ENCODE measurements around the gene GCNA. TPM values are rescaled to one million over a fixed set of nuclear protein-coding genes. Genes with fewer than 3 reads are reported as not detected.

GCNA gene, protein sequence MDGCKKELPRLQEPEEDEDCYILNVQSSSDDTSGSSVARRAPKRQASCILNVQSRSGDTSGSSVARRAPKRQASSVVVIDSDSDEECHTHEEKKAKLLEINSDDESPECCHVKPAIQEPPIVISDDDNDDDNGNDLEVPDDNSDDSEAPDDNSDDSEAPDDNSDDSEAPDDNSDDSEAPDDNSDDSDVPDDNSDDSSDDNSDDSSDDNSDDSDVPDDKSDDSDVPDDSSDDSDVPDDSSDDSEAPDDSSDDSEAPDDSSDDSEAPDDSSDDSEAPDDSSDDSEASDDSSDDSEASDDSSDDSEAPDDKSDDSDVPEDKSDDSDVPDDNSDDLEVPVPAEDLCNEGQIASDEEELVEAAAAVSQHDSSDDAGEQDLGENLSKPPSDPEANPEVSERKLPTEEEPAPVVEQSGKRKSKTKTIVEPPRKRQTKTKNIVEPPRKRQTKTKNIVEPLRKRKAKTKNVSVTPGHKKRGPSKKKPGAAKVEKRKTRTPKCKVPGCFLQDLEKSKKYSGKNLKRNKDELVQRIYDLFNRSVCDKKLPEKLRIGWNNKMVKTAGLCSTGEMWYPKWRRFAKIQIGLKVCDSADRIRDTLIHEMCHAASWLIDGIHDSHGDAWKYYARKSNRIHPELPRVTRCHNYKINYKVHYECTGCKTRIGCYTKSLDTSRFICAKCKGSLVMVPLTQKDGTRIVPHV
- 2.1 and 2.2 TPM in 2 replicates for total RNA-seq (2014; rRNA removed)
- 0.44 TPM for polyA plus RNA-seq (2012)

DNA sequence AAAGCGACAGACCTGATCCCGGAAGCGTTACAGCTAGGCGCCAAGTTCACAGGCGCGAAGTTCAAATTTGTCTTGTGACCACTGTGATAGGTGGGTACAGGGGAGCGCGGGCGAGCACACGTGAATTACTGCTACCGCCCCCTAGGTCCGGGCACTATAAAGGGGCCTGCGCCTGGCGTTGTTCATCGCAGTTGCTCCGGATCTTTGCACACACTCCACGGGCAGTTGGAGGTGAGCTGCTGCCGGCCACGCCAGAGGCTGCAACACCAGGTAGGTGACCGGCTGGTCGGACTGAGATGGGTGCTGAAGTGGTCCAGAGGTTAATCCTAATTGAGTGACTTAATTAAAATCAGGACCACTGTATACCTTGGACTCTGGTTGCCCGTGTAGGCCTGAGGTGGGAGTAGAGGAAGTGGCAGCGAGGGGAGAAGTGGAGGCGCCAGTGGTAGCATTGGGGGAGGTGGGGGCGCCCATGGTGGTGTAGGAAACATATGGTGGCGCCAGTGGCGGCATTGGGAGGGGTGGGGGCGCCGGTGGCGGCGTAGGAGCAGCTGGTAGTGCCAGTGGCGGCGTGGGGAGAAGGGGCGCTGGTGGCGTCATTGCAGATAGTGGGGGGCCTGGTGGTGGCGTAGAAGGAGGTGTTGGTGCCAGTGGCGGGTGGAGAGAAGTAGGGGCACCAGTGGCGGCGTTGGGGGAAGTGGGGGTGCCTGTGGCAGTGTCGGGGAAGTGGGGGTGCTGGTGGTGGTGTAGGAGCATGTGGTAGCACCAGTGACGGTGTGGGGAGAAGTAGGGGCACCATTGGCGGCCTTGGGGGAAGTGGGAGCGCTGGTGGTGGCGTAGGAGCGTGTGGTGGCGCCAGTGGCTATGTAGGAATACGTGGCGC is at the start of gene GCNA:
Gene GCNA, plus strand, starts transcription at position 185 of the 883 bp plus-strand sequence. CDS start 2,385 bp downstream, outside the sequence.
- no peak for DNase-seq (ENCODE audit: low read depth)

DNA sequence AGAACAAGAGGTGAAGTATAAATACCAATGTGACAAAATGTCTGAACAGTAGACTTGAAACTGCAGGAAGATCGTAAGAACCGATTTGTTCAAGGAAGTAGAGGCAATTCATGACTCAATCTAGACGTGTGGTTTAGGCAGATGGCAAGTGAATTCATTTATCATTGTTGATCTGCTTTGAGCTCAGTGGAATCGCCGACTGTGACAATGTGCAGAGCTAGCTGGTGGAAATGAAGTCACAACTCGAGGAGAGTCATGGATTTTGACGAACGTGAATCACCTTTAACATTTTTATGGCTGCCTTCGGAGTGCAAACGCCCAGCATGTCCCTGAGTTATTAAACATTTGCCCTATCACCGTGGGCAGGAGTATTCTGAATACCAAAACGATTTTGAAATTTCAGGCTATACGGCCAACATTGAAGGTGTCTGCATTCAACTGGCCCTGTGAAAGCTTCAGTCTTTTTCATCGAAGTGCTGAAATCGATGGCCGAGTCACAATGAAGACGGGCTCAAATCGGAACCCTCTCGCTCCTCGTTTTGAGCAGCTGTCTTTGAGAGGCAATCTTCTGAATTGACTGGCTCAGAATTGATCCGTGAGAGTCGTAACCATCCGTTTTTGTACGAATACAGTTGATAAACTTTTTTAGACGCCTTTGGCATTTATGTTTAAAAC is 46.0 kb upstream of the GCNA start:
- peak; percentile 51 for DNase-seq (ENCODE audit: low read depth)

DNA sequence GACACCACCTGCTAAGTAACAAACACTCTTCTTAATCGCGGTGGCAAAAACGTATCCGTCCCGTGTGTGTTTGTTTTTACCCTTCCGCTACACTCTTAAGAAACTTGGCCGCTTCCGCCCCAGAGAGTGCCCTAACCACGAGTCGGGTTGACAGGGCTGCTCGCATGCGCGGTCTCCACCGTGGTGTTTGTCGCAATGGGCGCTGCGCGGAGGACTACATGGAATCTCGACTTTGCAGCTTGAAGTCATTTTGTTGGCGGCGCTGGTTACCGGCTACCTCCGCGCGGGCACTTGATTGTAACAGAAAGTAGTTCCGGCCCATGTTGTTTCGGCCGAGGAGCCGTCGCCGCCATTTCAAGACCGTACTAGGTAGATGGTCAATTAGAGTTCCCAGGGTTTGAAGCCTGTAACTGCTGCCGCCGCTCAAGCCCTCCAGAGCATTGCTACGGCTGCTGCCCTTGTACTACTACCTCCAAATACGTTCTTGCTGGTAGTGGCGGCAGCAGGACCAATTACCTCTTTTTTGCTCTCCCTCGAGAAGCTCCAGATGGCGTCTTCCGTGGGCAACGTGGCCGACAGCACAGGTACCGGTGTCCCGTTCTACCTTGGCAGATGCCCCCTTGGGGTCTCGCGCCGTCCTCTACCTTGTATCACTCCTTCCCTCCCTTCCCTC is 45.3 kb upstream of the GCNA start, which contains the start of gene OGT:
Gene OGT, plus strand, starts transcription at position 352 of the 673 bp plus-strand sequence. Its CDS starts 196 bp downstream, at position 548.
- DNase-seq (ENCODE audit: low read depth), result peak; percentile 95

DNA sequence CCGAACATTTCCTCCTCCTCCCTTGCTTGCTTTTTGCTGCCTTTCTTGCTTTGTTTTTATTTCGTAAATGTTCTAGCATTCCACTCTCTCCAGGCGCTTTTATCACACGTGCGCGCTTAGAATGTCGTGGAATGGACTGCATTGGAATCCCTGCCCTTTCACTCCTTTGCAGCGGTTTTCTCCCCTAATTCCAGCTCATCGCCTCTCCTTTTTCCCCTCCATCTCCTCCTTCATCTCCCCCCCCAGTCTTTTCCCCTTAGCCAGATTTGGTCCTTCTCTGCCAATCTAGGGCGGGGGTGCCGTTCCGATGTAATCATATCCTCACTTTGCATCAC is 44.8 kb upstream of the GCNA start:
- DNase-seq (ENCODE audit: low read depth), result no peak

DNA sequence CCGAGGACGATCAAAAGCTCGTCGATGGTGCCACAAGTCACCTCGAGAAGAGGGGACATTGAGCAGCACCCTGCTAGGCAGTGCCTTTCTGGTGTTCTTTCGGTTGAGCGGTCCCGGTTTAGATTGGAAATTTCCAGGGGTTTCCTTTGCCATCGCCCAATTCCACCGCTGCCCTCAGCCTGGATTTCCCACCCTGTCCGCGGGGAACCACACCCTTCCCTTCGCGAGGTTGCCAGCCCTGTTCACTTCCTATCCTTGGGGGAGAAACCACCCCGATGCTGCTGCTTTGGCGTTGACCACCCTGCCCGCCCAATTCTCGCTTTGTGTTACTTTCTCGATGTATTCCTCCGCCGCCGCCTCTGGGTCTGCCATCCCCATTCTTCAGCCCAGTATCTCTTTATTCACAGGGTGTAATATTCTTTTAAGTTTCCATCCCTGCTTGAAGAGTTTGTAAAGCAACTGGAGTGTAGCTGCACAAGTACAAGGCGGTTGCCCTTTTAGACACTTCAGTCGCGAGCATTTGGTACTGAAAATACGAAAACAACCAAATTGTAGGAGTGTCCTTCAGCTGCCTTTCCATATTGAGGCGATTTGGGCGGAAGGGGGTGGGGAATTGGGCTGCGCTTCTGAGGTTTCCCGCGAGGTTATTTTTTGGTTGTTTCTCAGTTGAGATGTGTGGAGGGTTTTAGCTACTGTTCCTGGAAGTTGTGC is 44.2 kb upstream of the GCNA start:
- peak; percentile 52 for DNase-seq (ENCODE audit: low read depth)

DNA sequence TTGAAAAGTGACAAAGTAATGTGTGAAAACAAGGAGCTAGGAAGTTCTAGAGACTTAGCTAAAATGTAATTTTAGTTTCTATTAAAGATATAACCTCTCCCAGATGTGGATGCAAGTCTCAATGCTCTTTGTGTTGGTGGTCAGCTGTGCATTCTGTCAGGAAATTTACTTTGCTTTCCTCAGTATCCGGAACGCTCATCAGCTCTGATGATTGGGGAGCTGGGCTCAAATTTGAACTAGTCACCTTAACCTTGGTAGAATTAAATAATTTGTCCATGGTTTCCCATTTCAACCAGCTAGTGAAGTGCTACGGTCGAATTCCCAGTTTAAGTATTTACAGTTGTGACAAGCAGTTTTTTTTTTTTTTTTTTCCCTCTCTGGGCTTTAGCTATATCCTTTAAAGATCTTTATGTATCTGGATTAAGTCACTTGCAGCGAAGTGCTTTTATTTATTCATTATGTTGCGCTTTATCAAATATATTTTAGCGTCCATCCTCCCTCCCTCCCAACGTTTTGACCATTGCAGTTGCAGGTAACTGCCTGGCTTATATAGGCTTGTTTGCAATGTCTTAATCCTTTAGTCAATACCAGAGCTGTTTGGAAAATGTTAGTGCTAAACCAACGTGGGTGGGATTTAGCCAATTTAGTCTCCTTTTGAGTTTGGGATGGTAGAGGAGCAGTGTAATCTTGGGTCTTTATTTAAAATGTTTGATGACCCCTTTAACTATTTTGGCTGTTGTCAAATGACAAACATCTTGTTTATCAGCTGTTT is 43.3 kb upstream of the GCNA start:
- no peak for DNase-seq (ENCODE audit: low read depth)

DNA sequence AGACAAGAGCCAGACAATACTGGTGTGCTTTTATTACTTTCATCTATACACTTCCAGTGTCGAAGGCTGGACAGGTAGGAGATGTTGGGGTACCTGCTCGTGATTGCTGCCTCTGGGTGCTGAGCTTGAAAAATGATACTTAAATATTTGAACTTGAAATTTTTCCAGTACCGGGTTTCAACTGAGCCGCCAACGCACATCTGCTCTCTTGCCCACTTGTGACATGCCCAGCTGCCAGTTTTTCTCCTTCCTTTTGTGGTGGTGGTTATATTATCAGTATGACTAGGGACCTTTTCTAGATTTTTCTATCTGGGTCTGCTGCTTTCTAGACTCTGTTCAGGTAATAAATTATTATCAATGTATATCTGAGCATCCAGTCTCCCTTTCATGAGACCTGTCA is 42.0 kb upstream of the GCNA start:
- DNase-seq (ENCODE audit: low read depth), result peak; percentile 26

DNA sequence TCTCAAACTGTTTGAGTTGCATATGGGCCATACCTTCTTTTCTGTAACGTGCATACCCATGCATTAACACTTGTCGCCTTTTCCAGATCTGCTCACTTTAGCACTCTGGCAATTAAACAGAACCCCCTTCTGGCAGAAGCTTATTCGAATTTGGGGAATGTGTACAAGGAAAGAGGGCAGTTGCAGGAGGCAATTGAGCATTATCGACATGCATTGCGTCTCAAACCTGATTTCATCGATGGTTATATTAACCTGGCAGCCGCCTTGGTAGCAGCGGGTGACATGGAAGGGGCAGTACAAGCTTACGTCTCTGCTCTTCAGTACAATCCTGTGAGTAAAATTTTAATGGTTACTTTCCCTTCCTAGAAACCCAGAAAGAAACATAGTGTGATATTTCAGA is 40.5 kb upstream of the GCNA start:
- no peak for DNase-seq (ENCODE audit: low read depth)

DNA sequence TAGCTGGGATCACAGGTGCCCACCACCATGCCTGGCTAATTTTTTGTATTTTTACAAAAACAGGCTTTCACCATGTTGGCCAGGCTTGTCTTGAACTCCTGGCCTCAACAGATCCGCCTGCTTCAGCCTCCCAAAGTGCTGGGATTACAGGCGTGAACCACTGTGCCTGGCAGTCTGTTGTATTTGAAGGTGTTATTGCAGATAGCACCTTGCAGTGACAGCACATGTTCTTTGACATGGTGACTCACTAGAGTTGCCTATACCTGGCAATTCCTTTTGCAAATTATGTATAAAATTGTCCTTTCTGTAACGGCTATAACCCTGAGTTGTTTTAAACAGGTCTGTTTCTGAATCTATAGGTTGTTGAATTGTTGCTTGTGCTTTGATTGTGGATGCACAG is 37.4 kb upstream of the GCNA start:
- DNase-seq (ENCODE audit: low read depth), result no peak

DNA sequence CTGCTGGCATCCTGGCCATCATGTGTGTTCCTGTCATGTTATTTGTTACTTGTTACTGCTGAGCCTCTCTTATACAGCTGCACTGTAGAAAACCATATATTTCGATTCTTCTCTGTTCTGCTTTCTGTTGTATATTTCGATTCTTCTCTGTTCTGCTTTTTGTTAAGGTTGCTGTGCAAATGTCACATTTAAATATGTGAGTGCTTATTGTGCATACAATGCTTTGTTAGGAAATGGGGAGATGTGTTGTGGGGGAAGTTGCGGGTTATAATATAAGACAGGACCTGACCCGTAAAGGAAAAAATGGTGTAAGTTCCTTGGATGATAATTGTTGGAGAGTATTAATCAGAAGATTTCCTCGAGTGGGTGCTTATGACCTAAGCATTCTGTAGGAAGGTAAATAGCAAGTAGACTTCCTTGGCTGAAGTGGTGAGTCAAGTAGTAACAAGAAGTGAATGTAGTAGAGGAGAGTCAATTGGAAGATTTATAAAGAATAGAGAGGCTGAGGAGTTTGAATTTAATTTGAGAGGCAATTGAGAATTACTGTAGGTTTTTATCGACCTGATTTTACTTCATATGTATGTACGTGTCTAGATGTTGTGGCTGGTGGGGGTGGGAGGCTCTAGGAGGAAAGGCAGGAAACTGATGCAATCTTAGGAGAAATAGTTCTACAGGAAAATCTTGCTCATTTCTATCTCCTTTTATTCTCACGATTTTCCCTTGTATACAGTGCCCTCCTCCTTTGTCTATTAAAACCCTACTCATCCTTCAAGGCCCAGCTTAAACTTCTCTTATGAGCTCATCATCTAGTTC is 36.8 kb upstream of the GCNA start:
- no peak for DNase-seq (ENCODE audit: low read depth)

DNA sequence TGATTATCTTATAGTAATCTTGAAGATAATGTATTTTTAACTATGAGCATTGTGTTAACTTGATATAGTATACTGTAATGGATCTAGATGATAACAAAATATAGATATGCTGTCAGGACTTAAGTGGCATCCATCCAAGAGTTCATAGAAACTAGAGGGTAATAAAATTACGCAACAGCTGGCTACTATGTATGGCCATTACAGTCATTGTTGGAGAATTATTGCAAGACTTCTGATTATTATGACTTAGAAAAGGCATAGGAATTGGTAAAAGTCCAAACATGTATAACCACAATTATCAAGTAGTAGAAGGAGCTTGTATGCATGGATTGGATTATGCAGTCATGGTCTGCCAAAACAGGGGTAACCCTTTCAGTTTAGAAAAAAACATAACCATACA is 35.8 kb upstream of the GCNA start:
- peak; percentile 12 for DNase-seq (ENCODE audit: low read depth)

DNA sequence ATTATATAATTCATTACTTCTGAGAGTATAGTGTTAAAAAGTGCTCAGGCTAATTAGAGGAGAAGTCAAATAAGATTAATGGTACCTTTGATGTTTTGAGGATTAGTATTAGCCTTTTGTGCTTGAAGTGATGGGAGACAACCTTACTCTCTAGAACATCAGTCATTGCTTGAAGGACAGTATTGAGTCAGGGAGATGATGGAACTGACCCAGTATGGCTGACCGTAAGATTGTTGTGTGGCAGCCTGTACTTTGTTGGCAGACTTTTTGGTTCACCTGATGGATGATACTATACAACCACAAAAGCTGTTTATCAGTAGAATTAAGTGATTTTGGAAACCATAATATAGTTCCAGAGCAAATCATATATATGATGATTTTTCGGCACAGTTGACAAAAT is 35.4 kb upstream of the GCNA start:
- DNase-seq (ENCODE audit: low read depth), result no peak

DNA sequence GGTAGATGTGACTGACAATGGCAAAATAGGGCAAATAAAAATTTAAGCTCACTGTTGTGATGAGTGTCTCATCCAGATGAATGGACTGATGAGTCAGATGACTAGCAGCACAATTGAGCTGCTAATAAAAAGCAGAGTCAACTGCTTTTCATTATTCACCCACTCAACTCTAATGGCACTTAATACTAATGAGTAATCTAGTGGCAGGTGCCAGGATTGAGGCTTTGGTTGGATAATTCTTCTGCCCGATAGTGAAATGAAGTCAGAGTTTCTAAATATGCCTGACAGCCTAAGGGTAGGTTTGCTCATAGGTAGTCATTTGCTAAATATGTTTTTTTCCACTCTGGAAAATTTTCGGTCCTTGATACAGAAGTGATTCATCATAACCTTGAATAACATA is 34.9 kb upstream of the GCNA start:
- DNase-seq (ENCODE audit: low read depth), result peak; percentile 72

DNA sequence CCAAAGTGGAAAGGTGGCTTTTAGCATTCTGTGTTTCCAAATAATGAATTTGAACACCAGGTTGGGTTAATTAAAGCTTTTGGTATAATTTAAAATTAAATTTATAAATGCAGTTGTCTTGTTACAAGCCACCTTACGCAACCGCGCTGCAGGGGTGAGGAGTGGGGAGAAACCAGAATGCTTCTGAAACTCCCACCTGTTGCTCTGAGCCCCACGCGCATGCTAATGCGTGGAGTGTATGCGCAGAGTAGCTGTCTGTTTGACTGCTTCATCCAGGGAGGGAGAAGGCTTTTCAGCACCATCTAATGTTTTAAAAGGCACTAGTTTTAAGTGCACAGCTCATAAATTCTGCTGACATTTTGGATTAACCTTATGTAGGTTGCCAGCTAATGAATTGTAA is 32.9 kb upstream of the GCNA start:
- no peak for DNase-seq (ENCODE audit: low read depth)

DNA sequence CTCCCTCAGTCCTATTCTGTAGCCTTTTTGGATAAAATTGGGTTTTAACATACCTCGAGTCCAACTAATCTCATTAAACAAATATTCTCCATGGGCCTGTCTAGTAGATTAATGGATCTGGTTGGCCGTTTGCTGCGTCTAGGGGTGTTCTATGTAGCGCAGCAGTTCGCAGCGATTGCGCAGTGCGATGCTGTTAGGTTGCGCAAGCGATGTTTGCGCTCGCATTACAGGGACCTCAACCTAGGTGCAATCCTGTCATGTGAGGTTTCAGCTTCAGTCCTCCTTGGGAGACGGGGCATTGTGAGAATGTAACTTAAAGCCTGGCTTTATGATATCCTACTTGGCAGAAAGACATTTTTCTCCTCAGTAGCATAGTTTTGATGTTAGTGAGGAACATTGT is 31.4 kb upstream of the GCNA start:
- no peak for DNase-seq (ENCODE audit: low read depth)

DNA sequence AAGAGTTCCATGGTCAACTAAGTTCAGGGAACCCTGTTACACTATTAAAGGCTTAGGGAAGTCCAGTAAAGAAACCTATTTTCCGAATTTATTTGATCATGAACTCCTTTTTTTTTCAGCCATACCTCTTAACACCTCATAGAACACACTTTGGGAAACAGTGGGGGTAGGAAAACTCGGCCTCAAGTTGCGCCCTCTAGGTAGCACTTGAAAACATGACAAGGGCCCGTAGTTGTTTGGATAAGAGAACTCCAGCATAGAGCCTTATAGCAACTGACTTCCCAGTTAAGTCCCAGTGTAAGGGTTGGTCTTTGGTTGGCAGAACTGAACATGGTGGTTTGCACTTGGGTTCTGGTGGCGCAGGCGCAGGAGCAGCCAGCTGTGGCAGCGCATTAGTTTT is 30.9 kb upstream of the GCNA start:
- no peak for DNase-seq (ENCODE audit: low read depth)

DNA sequence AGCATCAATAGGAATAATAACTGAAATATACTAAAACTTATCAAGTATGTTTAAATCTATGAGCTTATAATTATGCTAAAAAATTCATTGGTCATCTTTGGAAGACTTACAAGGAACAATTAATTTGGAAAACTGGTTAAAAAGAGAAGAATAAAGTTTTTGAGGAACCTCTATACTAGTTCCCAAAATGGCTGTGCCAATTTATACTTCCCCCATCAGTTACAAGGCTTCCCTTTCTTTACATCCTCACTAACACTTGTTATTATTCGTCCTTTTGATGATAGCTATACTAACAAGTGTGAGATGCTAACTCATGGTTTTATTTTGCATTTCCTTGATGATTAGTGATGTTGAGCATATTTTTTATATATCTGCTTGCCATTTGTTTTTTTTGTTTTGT is 28.3 kb upstream of the GCNA start:
- no peak for DNase-seq (ENCODE audit: low read depth)

DNA sequence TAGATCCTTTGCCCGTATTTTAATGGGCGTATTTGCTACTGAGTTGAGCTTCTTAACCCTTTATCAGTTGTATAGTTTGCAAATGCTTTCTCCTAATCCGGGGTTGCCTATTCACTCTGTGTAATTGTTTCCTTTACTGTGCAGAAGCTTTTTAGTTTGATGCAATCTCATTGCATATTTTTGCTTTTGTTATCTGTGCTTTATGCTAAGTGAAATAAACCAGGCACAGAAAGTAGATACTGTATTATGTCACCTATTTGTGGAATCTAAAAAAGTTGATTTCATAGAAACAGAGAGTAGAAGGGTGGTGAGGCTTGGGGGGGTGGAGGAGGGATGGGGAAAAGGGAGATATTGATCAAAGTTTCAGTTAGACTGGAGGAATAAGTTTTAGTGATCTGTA is 27.7 kb upstream of the GCNA start:
- no peak for DNase-seq (ENCODE audit: low read depth)

DNA sequence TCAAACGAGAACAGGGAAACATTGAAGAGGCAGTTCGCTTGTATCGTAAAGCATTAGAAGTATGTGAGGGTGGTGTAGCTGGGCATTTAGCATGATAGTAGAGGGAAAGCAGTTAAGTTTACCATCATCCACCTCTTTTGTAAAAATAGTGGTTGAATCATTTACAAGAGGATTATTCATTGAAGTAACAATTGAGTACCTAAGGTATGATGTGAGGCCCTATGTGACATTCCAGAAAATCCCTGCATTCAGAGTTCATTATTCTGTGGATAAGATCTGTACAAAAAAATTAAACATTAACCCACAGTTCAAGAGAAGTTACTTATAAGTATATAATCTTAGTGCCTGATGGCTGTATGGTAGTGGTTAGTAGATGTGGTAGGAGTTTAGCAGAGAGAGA is 22.2 kb upstream of the GCNA start:
- DNase-seq (ENCODE audit: low read depth), result no peak

All from LHCN-M2 (cell line).